HG02588 (cell line): ENCODE data around the gene ISG15.
"Not testable (repeated sequence)": the region's sequence is repeated elsewhere in the genome, so short reads cannot be mapped to it uniquely, and the experiment has no call there.

Experiments
- ATAC-seq: cut with Tn5 transposase; IDR thresholded peaks from one replicate; pipeline ENCODE4 v1.9.1; 2021; ENCODE audit warnings: mild to moderate bottlenecking, moderate library complexity; ENCODE audit not compliant: unreplicated experiment

ISG15 gene

GRCh38 chr1:974687-975328 lies 38.5 kb upstream of the ISG15 start:
- ATAC-seq = no peak

GRCh38 chr1:975365-975764 lies 37.9 kb upstream of the ISG15 start:
- ATAC-seq = no peak

- no peak for ATAC-seq
Observed at GRCh38 chr1:975896-976683, 37.2 kb upstream of the ISG15 start.

- ATAC-seq = not testable (repeated sequence)
Observed at GRCh38 chr1:976791-977190, 36.5 kb upstream of the ISG15 start.

- no peak for ATAC-seq
Observed at GRCh38 chr1:978069-978834, 35.0 kb upstream of the ISG15 start.

- ATAC-seq = no peak
Observed at GRCh38 chr1:978835-979743, 34.2 kb upstream of the ISG15 start.

- no peak for ATAC-seq
Observed at GRCh38 chr1:979744-980072, 33.6 kb upstream of the ISG15 start.

- no peak for ATAC-seq
Observed at GRCh38 chr1:980137-980571, 33.1 kb upstream of the ISG15 start.

GRCh38 chr1:980602-981395 lies 32.5 kb upstream of the ISG15 start:
- ATAC-seq = no peak

- ATAC-seq = no peak
Observed at GRCh38 chr1:981491-981954, 31.8 kb upstream of the ISG15 start.

GRCh38 chr1:981955-982558 lies 31.2 kb upstream of the ISG15 start, which contains the start of gene PERM1:
TSS of gene PERM1 (minus strand) at chr1:982093. CDS start at chr1:981029, 1,064 bp downstream.
- no peak for ATAC-seq

GRCh38 chr1:982765-983436 lies 30.4 kb upstream of the ISG15 start:
- no peak for ATAC-seq

- ATAC-seq = no peak
Observed at GRCh38 chr1:983798-984475, 29.4 kb upstream of the ISG15 start.

GRCh38 chr1:984476-984814 lies 28.9 kb upstream of the ISG15 start:
- no peak for ATAC-seq

- no peak for ATAC-seq
Observed at GRCh38 chr1:985126-985525, 28.2 kb upstream of the ISG15 start.

GRCh38 chr1:988061-988460 lies 25.2 kb upstream of the ISG15 start:
- not testable (repeated sequence) for ATAC-seq

GRCh38 chr1:991275-991674 lies 22.0 kb upstream of the ISG15 start:
- not testable (repeated sequence) for ATAC-seq

- ATAC-seq = no peak
Observed at GRCh38 chr1:991895-992294, 21.4 kb upstream of the ISG15 start.
